GM12878 (cell line): ENCODE results near the gene RBPJ. TPM values are rescaled to one million over a fixed set of nuclear protein-coding genes. Genes with fewer than 3 reads are reported as not detected.

ENCODE experiments used
- ATAC-seq: fragments of 200-7000 bp; cut with Tn5 transposase; 3 replicates; pipeline ENCODE4 v1.9.1; 2020; ENCODE audit warnings: mild to moderate bottlenecking, moderate library complexity
- BruUV-seq: library from RNA; stranded (reverse); fragments of 400-500 nt; replicated peaks from 2 replicates; lab custom pipeline; 2021; lab: Mats Ljungman, UMichigan
- CTCF ChIA-PET: fragments of 300-600 bp; sonication (Branson Sonifier 250); formaldehyde crosslinking; extraction: SDS; loops from one replicate; lab custom pipeline; 2021; ENCODE audit warnings: inconsistent platforms; lab: Yijun Ruan, JAX
- POLR2A ChIA-PET: fragments of 350-600 bp; formaldehyde crosslinking; extraction: SDS; loops from one replicate; lab custom pipeline; 2021; ENCODE audit warnings: inconsistent platforms; lab: Charles Lee
- RAD21 ChIA-PET: fragments of 300-600 bp; sonication (Branson Sonifier 250); formaldehyde crosslinking; loops from one replicate; lab custom pipeline; 2023; ENCODE audit warnings: antibody characterized with exemption; ENCODE audit not compliant: unreplicated experiment; lab: Charles Lee
- SMC1A ChIA-PET: fragments of 300-600 bp; sonication (Branson Sonifier 250); formaldehyde crosslinking; loops from one replicate; lab custom pipeline; 2023; ENCODE audit not compliant: unreplicated experiment, uncharacterized antibody; lab: Charles Lee
- DNase-seq: peaks from one replicate; pipeline ENCODE4 v3.0.0-alpha.2; 2011; ENCODE audit warnings: low read depth, low spot score
- FAIRE-seq: peaks from 3 replicates; lab custom pipeline; 2011; peaks lifted over from hg19 to GRCh38; lab: Jason Lieb, UNC
- H2AFZ ChIP-seq: 2 replicates; pipeline ENCODE4 v1.6.0; 2011; ENCODE audit warnings: low read depth, low read length, control low read depth; ENCODE audit not compliant: control insufficient read depth
- H3K27ac ChIP-seq: 2 replicates; pipeline ENCODE4 v1.5.1; 2011; ENCODE audit warnings: control low read depth; ENCODE audit not compliant: control insufficient read depth, insufficient read depth
- H3K27me3 ChIP-seq, 2 experiments: replicated peaks in 1 of 2; 2 replicates each; pipeline versions ENCODE4 v1.6.0 to v1.6.1; 2011; ENCODE audit warnings: low read length in 1 of 2; ENCODE audit not compliant: control insufficient read depth in 2 of 2, insufficient read depth in 2 of 2
- H3K36me3 ChIP-seq, 2 experiments: 2 replicates each; pipeline ENCODE4 v1.5.1; 2011; ENCODE audit warnings: low read length in 1 of 2; ENCODE audit not compliant: control insufficient read depth in 2 of 2, insufficient read depth in 2 of 2
- H3K4me1 ChIP-seq: 2 replicates; pipeline ENCODE4 v1.6.1; 2011; ENCODE audit warnings: mild to moderate bottlenecking, low read length, moderate library complexity, mixed read lengths; ENCODE audit not compliant: control insufficient read depth, insufficient read depth
- H3K4me2 ChIP-seq: 2 replicates; pipeline ENCODE4 v1.6.0; 2011; ENCODE audit warnings: control low read depth; ENCODE audit not compliant: control insufficient read depth, insufficient read depth
- H3K4me3 ChIP-seq: fragments of 200-600 bp; sonication (generic); 2 replicates; pipeline ENCODE4 v1.5.1; 2016
- H3K79me2 ChIP-seq: 2 replicates; pipeline ENCODE4 v1.6.0; 2011; ENCODE audit warnings: low read length; ENCODE audit not compliant: control insufficient read depth, insufficient read depth
- H3K9ac ChIP-seq: 2 replicates; pipeline ENCODE4 v1.8.0; 2011; ENCODE audit warnings: low read length, control low read depth, mixed read lengths; ENCODE audit not compliant: control insufficient read depth, insufficient read depth
- H3K9me3 ChIP-seq: replicated peaks from 3 replicates; pipeline ENCODE4 v1.5.1; 2011; ENCODE audit warnings: mild to moderate bottlenecking, low read length; ENCODE audit not compliant: control insufficient read depth, insufficient read depth
- H4K20me1 ChIP-seq: 2 replicates; pipeline ENCODE4 v1.6.0; 2011; ENCODE audit not compliant: control insufficient read depth, insufficient read depth
- CTCF ChIP-seq, 3 experiments: IDR thresholded peaks in 2 of 3; conservative IDR thresholded peaks in 1 of 3; 2 replicates each; pipeline ENCODE4 v1.5.1; 2011; ENCODE audit warnings: low read depth in 3 of 3, low read length in 3 of 3, mild to moderate bottlenecking in 3 of 3, control low read depth in 2 of 3, moderate library complexity in 2 of 3, inconsistent platforms in 1 of 3, mixed read lengths in 1 of 3; ENCODE audit not compliant: control insufficient read depth in 2 of 3, insufficient read depth in 1 of 3; ENCODE audit errors: extremely low read depth in 1 of 3
- EP300 ChIP-seq, 2 experiments: fragments of 150-350 bp in 1 of 2; IDR thresholded peaks; 2 replicates each; pipeline ENCODE4 v1.6.1; 2011 to 2012; ENCODE audit warnings: low read depth in 2 of 2, low read length in 2 of 2, borderline replicate concordance in 1 of 2, improper control_type of control experiment in 1 of 2, inconsistent platforms in 1 of 2; ENCODE audit not compliant: control insufficient read depth in 1 of 2
- IRF4 ChIP-seq: IDR thresholded peaks from 2 replicates; pipeline ENCODE4 v1.6.1; 2011; ENCODE audit warnings: low read depth, low read length
- KDM1A ChIP-seq: fragments of 200-600 bp; sonication (generic); IDR thresholded peaks from 2 replicates; pipeline ENCODE4 v1.6.1; 2016; ENCODE audit warnings: borderline replicate concordance
- KLF5 ChIP-seq: fragments of 450-650 bp; IDR thresholded peaks from 2 replicates; pipeline ENCODE4 v1.6.1; 2014; ENCODE audit warnings: mild to moderate bottlenecking; ENCODE audit not compliant: partially characterized antibody
- NBN ChIP-seq: fragments of 450-650 bp; IDR thresholded peaks from 2 replicates; pipeline ENCODE4 v1.6.1; 2016
- NR2C2 ChIP-seq: IDR thresholded peaks from 2 replicates; pipeline ENCODE4 v1.6.1; 2011; ENCODE audit warnings: borderline replicate concordance, low read depth; ENCODE audit not compliant: control insufficient read depth, insufficient read length
- PAX8 ChIP-seq: fragments of 450-650 bp; IDR thresholded peaks from 2 replicates; pipeline ENCODE4 v1.6.1; 2017; ENCODE audit warnings: mild to moderate bottlenecking, moderate library complexity
- PKNOX1 ChIP-seq: fragments of 450-650 bp; IDR thresholded peaks from 2 replicates; pipeline ENCODE4 v1.6.1; 2016; ENCODE audit warnings: mild to moderate bottlenecking
- PML ChIP-seq: IDR thresholded peaks from 2 replicates; pipeline ENCODE4 v1.6.1; 2012; ENCODE audit warnings: low read length, inconsistent platforms
- RBBP5 ChIP-seq: fragments of 200-600 bp; sonication (generic); conservative IDR thresholded peaks from 2 replicates; pipeline ENCODE4 v1.6.1; 2016
- RFX5 ChIP-seq: IDR thresholded peaks from 2 replicates; pipeline ENCODE4 v1.6.1; 2011; ENCODE audit warnings: low read depth, low read length, improper control_type of control experiment
- STAT3 ChIP-seq: IDR thresholded peaks from 2 replicates; pipeline ENCODE4 v1.6.1; 2011; ENCODE audit warnings: low read depth, low read length, improper control_type of control experiment
- YBX1 ChIP-seq: fragments of 450-650 bp; IDR thresholded peaks from 2 replicates; pipeline ENCODE4 v1.6.1; 2016; ENCODE audit warnings: antibody characterized with exemption
- ZBED1 ChIP-seq: IDR thresholded peaks from 2 replicates; pipeline ENCODE4 v1.6.1; 2016; ENCODE audit warnings: borderline replicate concordance
- ZBTB4 ChIP-seq: fragments of 450-650 bp; formaldehyde crosslinking; IDR thresholded peaks from 2 replicates; pipeline ENCODE4 v1.4.0; 2022; ENCODE audit warnings: mild to moderate bottlenecking, moderate library complexity
- WGBS: methylation state at CpG from one replicate; pipeline ENCODE4 v1.1.6; 2016; ENCODE audit warnings: low lambda C conversion rate; ENCODE audit not compliant: insufficient replicate concordance, insufficient coverage; ENCODE audit errors: missing lambda C conversion rate; 5-methylcytosine and 5-hydroxymethylcytosine counted together
- in situ Hi-C: fragments of 300-500 bp; cut with MboI; formaldehyde crosslinking; loops from 9 replicates; pipeline ENCODE4 v1.14.3; 2018; ENCODE audit warnings: mixed read lengths
- intact Hi-C: fragments of 100-400 bp; cut with micrococcal nuclease; formaldehyde crosslinking; loops from one replicate; pipeline ENCODE4 v1.14.2; 2022; ENCODE audit not compliant: unreplicated experiment
- polyA plus RNA-seq, 11 experiments: library from polyadenylated mRNA; depleted of rRNA in 4 of 11; unstranded in 6 of 11; stranded (reverse) in 5 of 11; fragments of >200 nt; fragmentation: Nextera tagmentation in 4 of 11; fragmentation: Illumina TruSeq in 1 of 11; extraction: Ambion mirVana in 4 of 11; extraction: Trizol in 1 of 11; gene quantifications; 1 replicate in 1 of 11; 2 replicates in 10 of 11; pipeline versions ENCODE4 v1.2.1 to v1.2.3, GENCODE V29; 2011 to 2016; ENCODE audit warnings: inconsistent platforms in 2 of 11, missing spikeins in 2 of 11, low read depth in 1 of 11
- total RNA-seq, 4 experiments: library from RNA; depleted of rRNA in 3 of 4; stranded (reverse); fragments of >200 nt in 3 of 4; fragmentation: Illumina TruSeq in 1 of 4; extraction: Trizol in 1 of 4; gene quantifications; 2 replicates each; pipeline versions ENCODE4 v1.2.1 to v1.2.3, GENCODE V29; 2013 to 2021

Gene RBPJ
- total and polyA plus RNA-seq, 10 of the 15 experiments (the other 5 are each of a cell fraction or from before 2014, with no cell fraction given): 24.5 to 87.6 (median 41.6) TPM

- TF ChIP-seq STAT3: no peak
- TF ChIP-seq IRF4: no peak
- no peak for TF ChIP-seq KLF5
- no peak for TF ChIP-seq ZBED1
Observed at GRCh38 chr4:26296021-26296420, 24.8 kb upstream of the RBPJ start (continued).

DNA sequence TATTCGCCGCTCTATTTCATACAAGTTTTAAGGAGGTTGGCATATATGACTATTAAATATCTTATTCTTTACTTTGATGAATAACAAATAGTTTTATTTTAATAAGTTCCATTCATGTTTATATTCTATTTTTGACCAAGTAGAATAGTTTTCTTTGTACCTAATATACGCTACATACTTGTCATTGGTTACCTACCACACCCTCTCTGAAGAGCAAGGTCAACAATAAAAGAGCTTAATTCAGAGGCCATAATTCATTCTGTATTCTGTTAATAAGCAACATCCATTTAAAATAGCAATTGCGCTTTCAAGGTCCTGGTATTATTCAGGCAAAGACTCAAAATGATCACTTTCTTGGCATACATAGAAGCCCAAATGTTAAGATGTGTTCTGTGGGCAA lies 24.3 kb upstream of the RBPJ start:
- Histone ChIP-seq H3K9me3 (no peaks in the 10 kb centered on the region; the same call in 2 of the 3 replicates), H3K9ac (no peak overlapping the region), H3K4me1 (peaks cover 7% of the 10 kb centered on the region; the same call in 1 of the 2 replicates), H3K4me2 (no peak overlapping the region), H3K27me3 (no peaks in the 10 kb centered on the region), H4K20me1 (no peaks in the 10 kb centered on the region), H3K79me2 (no peaks in the 10 kb centered on the region), H3K4me3 (no peak overlapping the region), H3K27ac (no peak overlapping the region), H2AFZ (no peak overlapping the region), H3K36me3 (no peaks in the 10 kb centered on the region)
- CTCF ChIA-PET: interaction anchor here (1.3 kb wide), 1 partner anchor 11 kb away, joined by 3 read pairs; no protein-coding TSS in a partner anchor
- intact Hi-C loops (no loop called here), in situ Hi-C loops (no loop called here)
- no peak for FAIRE-seq
- SMC1A ChIA-PET: interaction anchor here (1.1 to 1.4 kb wide), 2 partner anchors 22 to 23 kb away, joined by 3 to 4 read pairs; no protein-coding TSS in a partner anchor
- BruUV-seq: no TSS peak
- 98% methylated on average over 4 of the region's 4 CpGs for WGBS
- TF ChIP-seq ZBTB4 (CRISPR knock-in tag) (no peak), CTCF (IDR thresholded peaks at IDR 0.05 in 2 of 3, conservative IDR thresholded peaks at IDR 0.05 in 1 of 3; ENCODE audit: control insufficient read depth in 2 of 3, extremely low read depth in 1 of 3, insufficient read depth in 1 of 3, low read depth in 3 of 3, low read length in 3 of 3) (no peak), PML (no peak), IRF4 (no peak), PKNOX1 (no peak), NR2C2 (no peak), EP300 (IDR thresholded peaks at IDR 0.05; ENCODE audit: borderline replicate concordance in 1 of 2, control insufficient read depth in 1 of 2, low read depth in 2 of 2, low read length in 2 of 2) (no peak), YBX1 (no peak), KDM1A (no peak), NBN (no peak), RFX5 (no peak), PAX8 (no peak), RBBP5 (no peak)
- RAD21 ChIA-PET: no interaction called here
- no peak for DNase-seq
- POLR2A ChIA-PET: no interaction called here
- ATAC-seq: no peak
